Testis (tissue), 2 donors: ENCODE results near the gene SLC6A14.

Experiments used
- POLR2A ChIP-seq: fragments of 450-650 bp; IDR thresholded peaks from one replicate; pipeline ENCODE4 v1.6.1; 2017; ENCODE audit warnings: antibody characterized with exemption, mild to moderate bottlenecking, moderate library complexity
- TF ChIP-seq, protein P1 (sequence below), 3 experiments: fragments of 450-650 bp in 2 of 3; fragments of 200-600 bp in 1 of 3; sonication (generic) in 1 of 3; IDR thresholded peaks; one replicate each; pipeline ENCODE4 v1.5.1; 2016 to 2019; ENCODE audit warnings: antibody characterized with exemption in 3 of 3, mild to moderate bottlenecking in 2 of 3, moderate library complexity in 1 of 3

DNA sequence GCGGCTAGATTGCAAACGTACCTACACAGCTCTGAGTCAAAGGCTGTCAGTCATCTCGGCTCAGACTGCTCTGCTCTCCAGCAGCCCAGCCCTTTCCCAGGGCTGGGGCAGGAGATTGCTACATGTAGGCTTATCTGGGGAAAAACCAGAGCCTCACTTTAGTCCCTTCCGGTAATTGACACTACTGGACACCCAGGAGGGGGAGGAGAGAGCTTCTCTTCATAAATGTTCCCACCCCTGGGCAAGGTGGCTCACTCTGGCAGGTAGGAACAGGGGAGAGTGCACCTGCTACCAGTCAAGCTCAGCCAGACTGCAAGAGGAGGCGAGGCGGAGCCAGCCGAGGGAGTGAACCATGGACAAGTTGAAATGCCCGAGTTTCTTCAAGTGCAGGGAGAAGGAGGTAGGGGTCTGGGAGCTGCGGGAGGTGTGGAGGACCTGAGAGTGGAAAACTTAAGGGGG is at the start of gene SLC6A14:
- TF ChIP-seq, protein P1, sequence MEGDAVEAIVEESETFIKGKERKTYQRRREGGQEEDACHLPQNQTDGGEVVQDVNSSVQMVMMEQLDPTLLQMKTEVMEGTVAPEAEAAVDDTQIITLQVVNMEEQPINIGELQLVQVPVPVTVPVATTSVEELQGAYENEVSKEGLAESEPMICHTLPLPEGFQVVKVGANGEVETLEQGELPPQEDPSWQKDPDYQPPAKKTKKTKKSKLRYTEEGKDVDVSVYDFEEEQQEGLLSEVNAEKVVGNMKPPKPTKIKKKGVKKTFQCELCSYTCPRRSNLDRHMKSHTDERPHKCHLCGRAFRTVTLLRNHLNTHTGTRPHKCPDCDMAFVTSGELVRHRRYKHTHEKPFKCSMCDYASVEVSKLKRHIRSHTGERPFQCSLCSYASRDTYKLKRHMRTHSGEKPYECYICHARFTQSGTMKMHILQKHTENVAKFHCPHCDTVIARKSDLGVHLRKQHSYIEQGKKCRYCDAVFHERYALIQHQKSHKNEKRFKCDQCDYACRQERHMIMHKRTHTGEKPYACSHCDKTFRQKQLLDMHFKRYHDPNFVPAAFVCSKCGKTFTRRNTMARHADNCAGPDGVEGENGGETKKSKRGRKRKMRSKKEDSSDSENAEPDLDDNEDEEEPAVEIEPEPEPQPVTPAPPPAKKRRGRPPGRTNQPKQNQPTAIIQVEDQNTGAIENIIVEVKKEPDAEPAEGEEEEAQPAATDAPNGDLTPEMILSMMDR (IDR thresholded peaks at IDR 0.05), result no peak
- no peak for TF ChIP-seq POLR2A
